ENCODE data around the gene GSC2.

GSC2 gene

GRCh38 chr22:19193879-19194278 lies 43.8 kb upstream of the GSC2 start:
- TF ChIP-seq ZNF274 (IDR thresholded peaks at IDR 0.05; ENCODE audit: low read depth, low read length) (no peak), YY1 (IDR thresholded peaks at IDR 0.05; ENCODE audit: insufficient read depth, insufficient read length) (no peak), SUZ12 (IDR thresholded peaks at IDR 0.05; ENCODE audit: extremely low read depth, insufficient read depth, insufficient read length) (no peak)
- Histone ChIP-seq H3K4me1 (ENCODE audit: insufficient read depth, insufficient read length) (no peaks in the 10 kb centered on the region), H3K4me3 (ENCODE audit: insufficient read length, low read depth) (no peak overlapping the region), H3K9ac (ENCODE audit: insufficient read length, low read depth) (no peak overlapping the region), H3K9me3 (ENCODE audit: insufficient read depth, low read length) (no peaks in the 10 kb centered on the region; the same call in 1 of the 2 replicates), H3K36me3 (ENCODE audit: insufficient read depth, insufficient read length, low read length) (peaks cover 32% of the 10 kb centered on the region), H3K27me3 (ENCODE audit: insufficient read depth, insufficient read length) (no peaks in the 10 kb centered on the region)
- no peak for DNase-seq (ENCODE audit: low read depth, low spot score)

- H3K4me1 ChIP-seq (ENCODE audit: insufficient read depth, insufficient read length) = no peaks in the 10 kb centered on the region
- H3K9ac ChIP-seq (ENCODE audit: insufficient read length, low read depth) = no peak overlapping the region
- no peaks in the 10 kb centered on the region for H3K27me3 ChIP-seq (ENCODE audit: insufficient read depth, insufficient read length)
- H3K4me3 ChIP-seq (ENCODE audit: insufficient read length, low read depth) = no peak overlapping the region
- H3K9me3 ChIP-seq (ENCODE audit: insufficient read depth, low read length) = no peaks in the 10 kb centered on the region
- TF ChIP-seq SUZ12 (IDR thresholded peaks at IDR 0.05; ENCODE audit: extremely low read depth, insufficient read depth, insufficient read length) (no peak), ZNF274 (IDR thresholded peaks at IDR 0.05; ENCODE audit: low read depth, low read length) (no peak), YY1 (IDR thresholded peaks at IDR 0.05; ENCODE audit: insufficient read depth, insufficient read length) (no peak)
- H3K36me3 ChIP-seq (ENCODE audit: insufficient read depth, insufficient read length, low read length) = peaks cover 20% of the 10 kb centered on the region
- DNase-seq (ENCODE audit: low read depth, low spot score) = no peak
Measured at GRCh38 chr22:19187716-19188563, 37.8 kb upstream of the GSC2 start.

- DNase-seq (ENCODE audit: low read depth, low spot score) = no peak
- no peak for TF ChIP-seq ZNF274 (IDR thresholded peaks at IDR 0.05; ENCODE audit: low read depth, low read length)
- no peak for TF ChIP-seq SUZ12 (IDR thresholded peaks at IDR 0.05; ENCODE audit: extremely low read depth, insufficient read depth, insufficient read length)
- no peak for TF ChIP-seq YY1 (IDR thresholded peaks at IDR 0.05; ENCODE audit: insufficient read depth, insufficient read length)
- peaks cover 15% of the 10 kb centered on the region for H3K4me1 ChIP-seq (ENCODE audit: insufficient read depth, insufficient read length)
- no peak overlapping the region for H3K9ac ChIP-seq (ENCODE audit: insufficient read length, low read depth)
- H3K27me3 ChIP-seq (ENCODE audit: insufficient read depth, insufficient read length) = no peaks in the 10 kb centered on the region
- no peak overlapping the region for H3K4me3 ChIP-seq (ENCODE audit: insufficient read length, low read depth)
- H3K9me3 ChIP-seq (ENCODE audit: insufficient read depth, low read length) = no peaks in the 10 kb centered on the region
- H3K36me3 ChIP-seq (ENCODE audit: insufficient read depth, insufficient read length, low read length) = peaks cover 18% of the 10 kb centered on the region
Measured at GRCh38 chr22:19184276-19184997, 34.3 kb upstream of the GSC2 start.

GRCh38 chr22:19183216-19183615 lies 33.1 kb upstream of the GSC2 start:
- no peak for DNase-seq (ENCODE audit: low read depth, low spot score)
- peaks cover 18% of the 10 kb centered on the region for H3K36me3 ChIP-seq (ENCODE audit: insufficient read depth, insufficient read length, low read length)
- no peak overlapping the region for H3K9ac ChIP-seq (ENCODE audit: insufficient read length, low read depth)

GRCh38 chr22:19182472-19183157 lies 32.5 kb upstream of the GSC2 start:
- Histone ChIP-seq H3K9me3 (ENCODE audit: insufficient read depth, low read length) (no peaks in the 10 kb centered on the region), H3K9ac (ENCODE audit: insufficient read length, low read depth) (no peak overlapping the region)
- TF ChIP-seq YY1 (IDR thresholded peaks at IDR 0.05; ENCODE audit: insufficient read depth, insufficient read length) (no peak), SUZ12 (IDR thresholded peaks at IDR 0.05; ENCODE audit: extremely low read depth, insufficient read depth, insufficient read length) (no peak), ZNF274 (IDR thresholded peaks at IDR 0.05; ENCODE audit: low read depth, low read length) (no peak)

More at GRCh38 chr22:19183216-19183615, 33.1 kb upstream of the GSC2 start:
- no peaks in the 10 kb centered on the region for H3K27me3 ChIP-seq (ENCODE audit: insufficient read depth, insufficient read length)
- no peaks in the 10 kb centered on the region for H3K9me3 ChIP-seq (ENCODE audit: insufficient read depth, low read length)
- H3K4me1 ChIP-seq (ENCODE audit: insufficient read depth, insufficient read length) = peaks cover 15% of the 10 kb centered on the region
- no peak overlapping the region for H3K4me3 ChIP-seq (ENCODE audit: insufficient read length, low read depth)
- TF ChIP-seq ZNF274 (IDR thresholded peaks at IDR 0.05; ENCODE audit: low read depth, low read length) (no peak), YY1 (IDR thresholded peaks at IDR 0.05; ENCODE audit: insufficient read depth, insufficient read length) (no peak), SUZ12 (IDR thresholded peaks at IDR 0.05; ENCODE audit: extremely low read depth, insufficient read depth, insufficient read length) (no peak)

GRCh38 chr22:19181786-19182471 lies 31.8 kb upstream of the GSC2 start:
- no peak for DNase-seq (ENCODE audit: low read depth, low spot score)
- TF ChIP-seq ZNF274 (IDR thresholded peaks at IDR 0.05; ENCODE audit: low read depth, low read length) (no peak), SUZ12 (IDR thresholded peaks at IDR 0.05; ENCODE audit: extremely low read depth, insufficient read depth, insufficient read length) (no peak), YY1 (IDR thresholded peaks at IDR 0.05; ENCODE audit: insufficient read depth, insufficient read length) (no peak)

More at GRCh38 chr22:19182472-19183157, 32.5 kb upstream of the GSC2 start:
- Histone ChIP-seq H3K36me3 (ENCODE audit: insufficient read depth, insufficient read length, low read length) (peaks cover 13% of the 10 kb centered on the region), H3K27me3 (ENCODE audit: insufficient read depth, insufficient read length) (no peaks in the 10 kb centered on the region), H3K4me3 (ENCODE audit: insufficient read length, low read depth) (no peak overlapping the region), H3K4me1 (ENCODE audit: insufficient read depth, insufficient read length) (peaks cover 15% of the 10 kb centered on the region)
- DNase-seq (ENCODE audit: low read depth, low spot score) = no peak

More at GRCh38 chr22:19181786-19182471, 31.8 kb upstream of the GSC2 start:
- no peak overlapping the region for H3K9ac ChIP-seq (ENCODE audit: insufficient read length, low read depth)
- peaks cover 17% of the 10 kb centered on the region for H3K4me1 ChIP-seq (ENCODE audit: insufficient read depth, insufficient read length)
- no peak overlapping the region for H3K4me3 ChIP-seq (ENCODE audit: insufficient read length, low read depth)
- peaks cover 9% of the 10 kb centered on the region for H3K36me3 ChIP-seq (ENCODE audit: insufficient read depth, insufficient read length, low read length)
- H3K27me3 ChIP-seq (ENCODE audit: insufficient read depth, insufficient read length) = no peaks in the 10 kb centered on the region
- H3K9me3 ChIP-seq (ENCODE audit: insufficient read depth, low read length) = no peaks in the 10 kb centered on the region

Data from NT2/D1 (cell line).